Neural cell (in vitro differentiated cells): ENCODE measurements around the gene LOXHD1.

Experiments
- CTCF ChIP-seq: fragments of 450-650 bp; IDR thresholded peaks from 2 replicates; pipeline ENCODE4 v1.5.1; 2014; ENCODE audit warnings: antibody characterized with exemption, mild to moderate bottlenecking, moderate library complexity; ENCODE audit not compliant: poor library complexity, severe bottlenecking
- EP300 ChIP-seq: fragments of 450-650 bp; conservative IDR thresholded peaks from 2 replicates; pipeline ENCODE4 v1.6.1; 2014; ENCODE audit warnings: antibody characterized with exemption, mild to moderate bottlenecking, moderate library complexity; ENCODE audit not compliant: poor library complexity, severe bottlenecking
- EZH2 ChIP-seq: fragments of 200-600, 300-800 bp; shearing (Covaris generic), sonication (generic); IDR thresholded peaks from 2 replicates; pipeline ENCODE4 v1.6.1; 2014; ENCODE audit warnings: antibody characterized with exemption, low read length, borderline replicate concordance, mild to moderate bottlenecking; ENCODE audit not compliant: insufficient read depth, poor library complexity, severe bottlenecking
- MXI1 ChIP-seq: fragments of 450-650 bp; conservative IDR thresholded peaks from 2 replicates; pipeline ENCODE4 v1.6.1; 2014; ENCODE audit warnings: antibody characterized with exemption, mild to moderate bottlenecking; ENCODE audit not compliant: poor library complexity, severe bottlenecking
- RAD21 ChIP-seq: fragments of 450-650 bp; conservative IDR thresholded peaks from 2 replicates; pipeline ENCODE4 v1.6.1; 2014; ENCODE audit warnings: antibody characterized with exemption, mild to moderate bottlenecking, moderate library complexity
- REST ChIP-seq: IDR thresholded peaks from 2 replicates; pipeline ENCODE4 v1.6.1; 2012; ENCODE audit warnings: borderline replicate concordance
- TAF1 ChIP-seq: IDR thresholded peaks from 2 replicates; pipeline ENCODE4 v1.6.1; 2012; ENCODE audit warnings: low read depth

GRCh38 chr18:46536215-46536874 lies 120.7 kb downstream of the LOXHD1 start:
- TF ChIP-seq CTCF: no peak
- no peak for TF ChIP-seq EZH2
- TF ChIP-seq TAF1: no peak
- no peak for TF ChIP-seq REST
- no peak for TF ChIP-seq RAD21
- no peak for TF ChIP-seq EP300
- TF ChIP-seq MXI1: no peak
